ENCODE data around the gene CPEB3. TPM values are rescaled to one million over a fixed set of nuclear protein-coding genes. Genes with fewer than 3 reads are reported as not detected.
A peak's percentile ranks its signal among the peaks of the same experiment; 100 is the strongest.

CPEB3 gene
- total and polyA plus RNA-seq, 11 donors: 1.5 to 17.2 (median 9.9) TPM

DNA sequence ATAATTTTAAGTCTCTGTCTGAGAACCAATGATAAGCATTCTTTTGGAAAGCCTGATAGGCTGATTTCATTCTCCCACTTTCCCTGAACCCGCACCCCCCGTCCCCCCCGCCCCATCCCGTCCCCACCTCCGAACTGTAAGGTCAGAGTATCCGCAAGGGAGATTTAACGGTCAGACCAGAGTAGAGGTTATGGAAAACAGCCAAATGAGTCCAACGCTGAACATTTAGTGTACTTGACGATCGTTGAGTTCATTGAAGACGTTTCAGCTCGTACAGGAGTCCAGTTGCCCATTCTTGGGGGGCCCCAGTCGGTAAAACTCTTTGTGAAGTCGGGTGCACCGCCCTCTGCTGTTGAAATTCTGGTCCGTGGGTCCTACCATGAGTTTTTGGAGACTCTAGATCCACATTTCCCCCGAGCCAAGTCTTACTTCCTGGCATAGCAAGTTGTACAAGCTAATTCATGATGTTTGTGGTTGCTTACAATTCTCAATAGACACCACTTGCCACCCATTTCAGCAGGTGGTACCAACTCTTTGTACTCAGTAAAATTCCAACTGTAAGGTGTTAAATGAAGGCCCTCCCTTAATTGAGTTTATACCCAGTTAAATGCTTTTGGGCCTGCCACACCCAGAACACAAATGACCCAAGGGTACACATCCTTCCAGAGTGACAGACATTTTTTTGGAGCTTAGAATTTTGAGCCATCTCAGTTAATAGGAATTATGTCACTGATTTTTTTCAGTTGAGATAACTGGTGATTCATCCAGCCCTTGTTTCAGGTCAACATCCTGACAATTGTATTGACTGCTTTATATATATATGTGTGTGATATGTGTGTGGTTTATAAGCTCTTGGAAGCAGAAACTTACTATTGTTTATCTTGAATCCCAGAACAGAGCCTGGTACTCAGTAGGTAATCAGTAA, 1.3 kb upstream of the CPEB3 start:
- DNase-seq: peak in 4 of 5 donors; percentile 54 to 72 (median 64)
- Histone ChIP-seq H3K27me3 (no peaks in the 10 kb centered on the region), H3K9me3 (no peaks in the 10 kb centered on the region), H3K4me1 (peaks cover 0 to 31% (median 14%) of the 10 kb centered on the region in 12 donors), H3K4me3 (peak overlapping the region; percentile 68 to 99 (median 93)), H3K27ac (peak overlapping the region; percentile 83 to 99 (median 96)), H3K36me3 (peaks cover 0 to 23% (median 10%) of the 10 kb centered on the region in 9 donors)
- TF ChIP-seq CTCF (IDR thresholded peaks at IDR 0.05) (peak; percentile 30 to 70 (median 52)), POLR2A (IDR thresholded peaks at IDR 0.05) (no peak)
- intact Hi-C loops (cut with DNase I): loop anchor here (1.0 to 10.0 kb wide), 11 partner anchors 50 to 205 kb away; no protein-coding TSS in a partner anchor
- ATAC-seq: peak in 2 of 4 donors; percentile 7 to 16
- 0 to 2% (median 1%) methylated on average over 17 of the region's 17 CpGs for WGBS, 4 donors

- Histone ChIP-seq H3K36me3 (peaks cover 0 to 22% (median 10%) of the 10 kb centered on the region in 9 donors), H3K27me3 (no peaks in the 10 kb centered on the region), H3K9me3 (no peaks in the 10 kb centered on the region), H3K4me3 (peak overlapping the region; percentile 68 to 99 (median 93)), H3K4me1 (peaks cover 0 to 31% (median 14%) of the 10 kb centered on the region in 12 donors), H3K27ac (peak overlapping the region; percentile 83 to 99 (median 96))
- ATAC-seq (peak in 1 of 4 donors; percentile 1), DNase-seq (peak in 1 of 5 donors; percentile 11)
- TF ChIP-seq POLR2A (IDR thresholded peaks at IDR 0.05): no peak
- TF ChIP-seq CTCF (IDR thresholded peaks at IDR 0.05): no peak
- 0% methylated on average over 5 to 10 of the region's 10 CpGs for WGBS, 4 donors
- intact Hi-C loops (cut with DNase I): loop anchor here (1.0 to 10.0 kb wide), 11 partner anchors 49 to 205 kb away; no protein-coding TSS in a partner anchor
Observed at GRCh38 chr10:92291616-92291865, 663 bp upstream of the CPEB3 start.

DNA sequence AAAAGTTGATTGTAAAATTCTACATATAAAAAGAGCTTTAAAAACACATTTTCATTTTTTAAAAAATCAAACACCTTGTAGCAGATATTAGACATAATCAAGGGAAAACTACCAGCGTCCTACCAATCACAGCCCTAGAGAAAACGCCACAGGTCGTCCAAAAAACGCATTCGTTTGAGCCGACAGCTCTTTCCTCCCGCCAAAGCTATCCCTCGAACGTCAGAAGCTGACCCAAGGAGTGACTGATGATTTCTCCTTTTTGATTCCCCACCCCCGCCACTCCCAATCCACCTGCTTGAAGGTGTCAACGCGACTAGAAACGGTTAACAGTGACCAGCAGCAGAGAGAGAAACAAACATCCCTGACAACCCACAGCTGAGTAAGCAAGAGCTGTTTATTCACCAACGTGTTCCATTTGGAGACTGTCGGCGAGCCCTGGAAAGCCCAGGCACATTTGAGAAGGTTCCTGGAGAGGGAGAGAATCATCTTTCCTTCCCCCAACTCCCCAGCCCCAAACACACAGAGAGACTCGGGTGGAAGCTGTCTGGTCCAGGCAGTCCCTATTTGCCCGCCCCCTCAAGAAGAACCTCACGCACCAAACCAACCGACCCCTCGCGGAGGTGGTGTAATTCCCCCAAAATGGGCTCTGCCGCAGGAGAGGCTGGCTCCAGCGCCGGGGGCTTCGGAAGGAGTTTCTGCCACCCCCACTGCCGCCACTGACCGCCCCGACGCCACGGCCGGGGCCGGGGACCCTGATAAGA, 622 bp downstream of the CPEB3 start:
- Histone ChIP-seq H3K9me3 (no peaks in the 10 kb centered on the region), H3K27me3 (no peaks in the 10 kb centered on the region), H3K4me1 (peaks cover 0 to 28% (median 12%) of the 10 kb centered on the region in 12 donors), H3K27ac (peak overlapping the region; percentile 83 to 99 (median 96)), H3K36me3 (peaks cover 0 to 18% (median 10%) of the 10 kb centered on the region in 9 donors), H3K4me3 (peak overlapping the region; percentile 68 to 99 (median 93))
- WGBS, 4 donors: 0 to 1% (median 1%) methylated on average over 28 to 33 of the region's 33 CpGs
- TF ChIP-seq CTCF (IDR thresholded peaks at IDR 0.05): no peak
- no peak for TF ChIP-seq POLR2A (IDR thresholded peaks at IDR 0.05)
- DNase-seq (peak in 3 of 5 donors; percentile 37 to 44 (median 40)), ATAC-seq (peak; percentile 9 to 41 (median 30))
- intact Hi-C loops (cut with DNase I): loop anchor here (2.0 to 10.0 kb wide), 10 partner anchors 48 to 203 kb away; no protein-coding TSS in a partner anchor

All from heart left ventricle (tissue), 16 donors.